Trophoblast cell (in vitro differentiated cells and primary cell): Measurements from ENCODE around the gene IL20RB.

ENCODE experiments used
- DNase-seq, 2 donors: peaks; one replicate each; pipeline ENCODE4 v3.0.0-alpha.2; 2016
- H2AFZ ChIP-seq: 2 replicates; pipeline ENCODE4 v1.6.1; 2013; ENCODE audit warnings: low read length, moderate library complexity, mild to moderate bottlenecking; ENCODE audit not compliant: insufficient read depth, poor library complexity
- H2AK5ac ChIP-seq: 2 replicates; pipeline ENCODE4 v1.6.1; 2013; ENCODE audit warnings: mild to moderate bottlenecking, low read length
- H2BK120ac ChIP-seq: 2 replicates; pipeline ENCODE4 v1.6.1; 2013; ENCODE audit warnings: low read length, mild to moderate bottlenecking, moderate library complexity; ENCODE audit not compliant: insufficient read depth, poor library complexity
- H2BK12ac ChIP-seq: 2 replicates; pipeline ENCODE4 v1.6.1; 2013; ENCODE audit warnings: mild to moderate bottlenecking, low read length, moderate library complexity
- H2BK5ac ChIP-seq: 2 replicates; pipeline ENCODE4 v1.6.1; 2013; ENCODE audit warnings: low read length, low read depth, moderate library complexity, mild to moderate bottlenecking; ENCODE audit not compliant: poor library complexity
- H3K14ac ChIP-seq: 2 replicates; pipeline ENCODE4 v1.6.1; 2013; ENCODE audit warnings: mild to moderate bottlenecking, low read length
- H3K18ac ChIP-seq: 2 replicates; pipeline ENCODE4 v1.6.1; 2013; ENCODE audit warnings: mild to moderate bottlenecking, low read length
- H3K23ac ChIP-seq: 2 replicates; pipeline ENCODE4 v1.6.1; 2013; ENCODE audit warnings: low read length
- H3K27ac ChIP-seq: 2 replicates; pipeline ENCODE4 v1.5.1; 2013; ENCODE audit warnings: low read depth, mild to moderate bottlenecking, inconsistent platforms, low read length, moderate library complexity
- H3K27me3 ChIP-seq: 2 replicates; pipeline ENCODE4 v1.6.1; 2013; ENCODE audit warnings: inconsistent platforms, mild to moderate bottlenecking, low read length, moderate library complexity; ENCODE audit not compliant: insufficient read depth
- H3K36me3 ChIP-seq, 2 experiments: 1 replicate in 1 of 2; 2 replicates in 1 of 2; pipeline ENCODE4 v1.6.1; 2013; ENCODE audit warnings: low read length in 2 of 2, mild to moderate bottlenecking in 2 of 2, moderate library complexity in 1 of 2; ENCODE audit not compliant: insufficient read depth in 2 of 2, control insufficient read depth in 1 of 2
- H3K4ac ChIP-seq: 2 replicates; pipeline ENCODE4 v1.6.1; 2013; ENCODE audit warnings: low read depth, mild to moderate bottlenecking, low read length, moderate library complexity
- H3K4me1 ChIP-seq, 2 experiments: 1 replicate in 1 of 2; 2 replicates in 1 of 2; pipeline ENCODE4 v1.6.1; 2013; ENCODE audit warnings: low read length in 2 of 2, mild to moderate bottlenecking in 2 of 2, moderate library complexity in 1 of 2; ENCODE audit not compliant: insufficient read depth in 2 of 2, control insufficient read depth in 1 of 2
- H3K4me2 ChIP-seq: 2 replicates; pipeline ENCODE4 v1.6.1; 2013; ENCODE audit warnings: inconsistent platforms, mild to moderate bottlenecking, low read length, moderate library complexity
- H3K4me3 ChIP-seq: 2 replicates; pipeline ENCODE4 v1.5.1; 2013; ENCODE audit warnings: mild to moderate bottlenecking, low read depth, low read length, inconsistent platforms
- H3K79me1 ChIP-seq: one replicate; pipeline ENCODE4 v1.6.1; 2013; ENCODE audit warnings: low read length
- H3K79me2 ChIP-seq: 2 replicates; pipeline ENCODE4 v1.6.1; 2013; ENCODE audit warnings: low read length, mild to moderate bottlenecking; ENCODE audit not compliant: control insufficient read depth, insufficient read depth, poor library complexity
- H3K9ac ChIP-seq: 2 replicates; pipeline ENCODE4 v1.6.1; 2013; ENCODE audit warnings: mild to moderate bottlenecking, low read length
- H3K9me3 ChIP-seq: 2 replicates; pipeline ENCODE4 v1.6.1; 2013; ENCODE audit warnings: low read depth, mild to moderate bottlenecking, control low read depth, inconsistent platforms, low read length; ENCODE audit not compliant: insufficient read depth
- H4K12ac ChIP-seq: 2 replicates; pipeline ENCODE4 v1.6.1; 2013; ENCODE audit warnings: low read depth, mild to moderate bottlenecking, low read length, moderate library complexity
- H4K8ac ChIP-seq: 2 replicates; pipeline ENCODE4 v1.6.1; 2013; ENCODE audit warnings: low read depth, mild to moderate bottlenecking, low read length, moderate library complexity
- H4K91ac ChIP-seq: one replicate; pipeline ENCODE4 v1.6.1; 2013; ENCODE audit warnings: low read depth, mild to moderate bottlenecking, low read length, moderate library complexity
- WGBS: extraction: QIAGEN DNeasy Blood & Tissue Kit; methylation state at CpG from one replicate; pipeline ENCODE4 v1.1.7; 2013; ENCODE audit warnings: missing lambda C conversion rate; ENCODE audit not compliant: insufficient read length, insufficient coverage; ENCODE audit errors: extremely low coverage; 5-methylcytosine and 5-hydroxymethylcytosine counted together

IL20RB gene

DNA sequence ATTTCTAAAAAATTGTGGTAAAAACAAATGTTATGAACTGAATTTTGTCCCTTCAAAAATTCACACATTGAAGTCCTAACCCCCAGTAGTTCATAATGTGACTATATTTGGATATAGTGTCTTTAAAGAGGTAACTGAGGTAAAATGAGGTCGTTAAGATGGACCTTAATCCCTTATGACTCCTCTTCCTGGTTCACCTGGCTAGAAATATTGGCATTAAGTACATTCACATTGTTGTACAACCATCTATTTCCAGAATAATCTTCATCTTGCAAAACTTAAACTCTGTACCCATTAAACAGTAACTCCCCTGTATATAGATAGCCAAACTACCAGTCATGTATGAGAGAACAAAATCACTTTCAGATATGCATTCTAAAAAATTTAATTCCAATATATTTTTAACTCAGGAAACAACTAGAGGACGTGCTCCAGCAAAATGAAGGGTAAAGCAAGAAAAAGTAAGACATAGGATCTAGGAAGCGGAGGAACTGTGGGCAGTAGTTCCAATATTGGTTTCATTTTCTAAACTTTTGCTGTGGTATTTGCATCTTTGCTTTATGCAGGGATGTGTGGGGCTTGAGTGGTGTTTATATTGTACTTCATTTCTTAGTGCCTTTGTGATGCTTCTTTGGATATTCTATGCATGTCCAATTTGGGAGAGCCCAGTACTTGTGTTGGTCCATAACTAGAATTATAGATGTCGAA lies 36.7 kb upstream of the IL20RB start:
- Histone ChIP-seq H4K12ac (no peak overlapping the region), H3K18ac (no peak overlapping the region), H3K79me1 (no peaks in the 10 kb centered on the region), H4K91ac (no peak overlapping the region), H3K4ac (no peak overlapping the region), H3K4me3 (no peak overlapping the region), H3K23ac (no peak overlapping the region), H3K79me2 (no peaks in the 10 kb centered on the region), H3K36me3 (no peaks in the 10 kb centered on the region), H2BK12ac (no peak overlapping the region), H3K9ac (no peak overlapping the region), H3K4me2 (no peak overlapping the region), H2BK5ac (no peak overlapping the region), H3K9me3 (no peaks in the 10 kb centered on the region), H4K8ac (no peak overlapping the region), H2BK120ac (no peak overlapping the region), H2AK5ac (no peak overlapping the region), H3K27ac (no peak overlapping the region), H3K14ac (no peak overlapping the region), H2AFZ (no peak overlapping the region), H3K4me1 (no peaks in the 10 kb centered on the region), H3K27me3 (no peaks in the 10 kb centered on the region)
- no peak for DNase-seq
- WGBS: no CpG with 5 or more reads among the region's 4 CpGs

DNA sequence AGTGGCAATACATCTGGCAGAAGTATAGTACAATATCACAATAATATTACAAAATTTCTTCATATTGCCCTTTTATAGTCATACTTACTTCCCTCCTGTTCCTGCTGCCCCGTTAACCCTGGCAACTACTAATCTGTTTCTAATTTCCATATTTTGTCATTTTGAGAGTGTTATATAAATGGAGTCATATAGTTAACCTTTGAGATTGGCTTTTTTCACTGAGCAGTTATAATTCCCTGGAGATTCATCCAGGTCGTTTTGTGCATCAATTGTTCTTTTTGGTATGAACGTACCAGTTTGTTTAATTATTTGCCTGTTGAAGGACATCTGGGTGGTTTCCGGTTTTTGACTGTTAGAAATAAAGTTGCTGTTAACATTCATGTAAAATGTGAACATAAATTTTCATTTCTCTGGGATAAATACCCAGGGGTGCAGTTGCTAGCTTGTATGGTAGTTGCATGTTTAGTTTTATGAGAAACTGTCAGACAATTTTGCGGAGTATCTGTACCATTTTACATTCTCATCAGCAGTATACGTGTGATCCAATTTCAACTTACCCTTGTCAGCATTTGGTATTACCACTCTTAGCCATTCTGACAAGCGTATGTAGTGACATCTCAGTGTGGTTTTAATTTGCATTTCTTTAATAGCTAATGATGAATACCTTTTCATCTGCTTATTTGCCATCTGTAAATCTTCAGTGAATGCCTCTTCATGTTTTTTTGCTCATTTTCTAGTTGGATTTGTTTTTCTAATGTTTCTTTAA lies 32.2 kb upstream of the IL20RB start:
- Histone ChIP-seq H2AFZ (no peak overlapping the region), H3K4me3 (no peak overlapping the region), H3K36me3 (peaks cover 0 to 1% of the 10 kb centered on the region in 2 experiments), H4K8ac (no peak overlapping the region), H4K91ac (no peak overlapping the region), H2BK5ac (no peak overlapping the region), H3K9ac (no peak overlapping the region), H3K27ac (no peak overlapping the region), H2AK5ac (no peak overlapping the region), H2BK12ac (no peak overlapping the region), H3K79me1 (no peaks in the 10 kb centered on the region), H3K4me2 (no peak overlapping the region), H3K18ac (no peak overlapping the region), H3K4ac (no peak overlapping the region), H3K4me1 (no peaks in the 10 kb centered on the region), H3K23ac (no peak overlapping the region), H3K14ac (no peak overlapping the region), H3K27me3 (no peaks in the 10 kb centered on the region), H4K12ac (no peak overlapping the region), H3K79me2 (no peaks in the 10 kb centered on the region), H3K9me3 (no peaks in the 10 kb centered on the region), H2BK120ac (no peak overlapping the region)
- WGBS: no CpG with 5 or more reads among the region's 7 CpGs
- no peak for DNase-seq

DNA sequence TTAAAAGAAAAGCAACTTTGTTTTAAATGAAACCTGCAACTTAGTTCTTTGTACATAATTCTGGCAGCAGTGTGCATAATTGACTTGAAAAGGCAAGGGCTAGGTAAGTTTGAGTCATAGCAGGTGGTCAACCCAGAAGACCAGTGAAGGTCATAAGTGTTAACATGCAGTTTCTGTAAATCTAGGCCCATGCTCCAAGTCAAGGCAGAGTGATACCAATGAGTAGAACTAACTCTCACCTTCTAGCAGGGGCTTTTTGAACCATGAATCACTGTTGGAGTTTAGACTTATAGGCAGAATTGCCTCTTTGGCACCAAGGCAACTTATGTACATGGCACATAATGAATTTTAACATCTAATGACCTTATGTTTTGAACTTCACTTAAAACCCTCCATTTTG lies 29.5 kb upstream of the IL20RB start:
- no peak overlapping the region for H4K12ac ChIP-seq
- no peak overlapping the region for H2AK5ac ChIP-seq
- H2AFZ ChIP-seq: no peak overlapping the region
- no peak overlapping the region for H3K4me3 ChIP-seq
- no peak overlapping the region for H3K23ac ChIP-seq
- no peak for DNase-seq
- H3K4me1 ChIP-seq: no peaks in the 10 kb centered on the region
- no peaks in the 10 kb centered on the region for H3K9me3 ChIP-seq
- H4K91ac ChIP-seq: no peak overlapping the region
- H3K36me3 ChIP-seq: peaks cover 0 to 1% of the 10 kb centered on the region in 2 experiments
- no peak overlapping the region for H4K8ac ChIP-seq
- no peak overlapping the region for H3K27ac ChIP-seq
- no peak overlapping the region for H3K18ac ChIP-seq
- H3K4me2 ChIP-seq: no peak overlapping the region
- H3K79me2 ChIP-seq: no peaks in the 10 kb centered on the region
- no peaks in the 10 kb centered on the region for H3K27me3 ChIP-seq
- no peak overlapping the region for H2BK12ac ChIP-seq
- no peak overlapping the region for H2BK5ac ChIP-seq
- H3K4ac ChIP-seq: no peak overlapping the region
- H2BK120ac ChIP-seq: no peak overlapping the region
- no peak overlapping the region for H3K9ac ChIP-seq
- no peaks in the 10 kb centered on the region for H3K79me1 ChIP-seq
- no peak overlapping the region for H3K14ac ChIP-seq

DNA sequence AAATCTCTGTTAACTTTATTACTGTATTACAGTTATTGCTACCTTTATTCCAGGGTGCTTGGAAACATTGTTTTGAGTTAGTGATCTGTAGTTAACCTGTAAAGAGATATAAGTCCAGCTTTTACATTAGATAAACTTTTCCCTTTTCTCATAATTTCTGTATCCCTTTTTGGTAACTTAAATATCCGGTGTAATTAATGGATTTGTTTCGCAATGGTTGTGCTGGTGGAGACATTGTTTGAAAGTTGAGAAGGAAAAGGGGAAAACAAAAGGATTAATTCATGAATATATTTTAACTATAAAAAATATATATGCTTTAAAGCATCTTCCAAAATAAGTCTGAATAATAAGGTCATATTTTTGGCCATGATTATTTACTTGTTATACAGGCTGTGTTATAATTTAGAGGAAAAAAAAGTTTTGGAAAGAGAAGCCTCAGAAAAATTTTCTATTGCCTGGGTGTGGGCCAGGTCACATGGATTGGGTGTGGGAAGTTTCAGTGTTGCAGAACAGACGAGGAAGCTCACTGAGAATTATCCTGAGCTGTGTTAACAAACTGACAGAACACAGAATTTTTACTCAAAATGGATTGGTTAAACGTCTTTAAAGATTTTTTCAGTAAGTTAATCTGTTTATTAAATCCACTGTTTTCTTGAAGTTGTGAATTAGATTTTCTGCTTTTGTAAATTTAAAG lies 27.7 kb upstream of the IL20RB start:
- WGBS: no CpG with 5 or more reads among the region's 4 CpGs

More for the DNA sequence above, 27.7 kb upstream of the IL20RB start:
- no peak overlapping the region for H2BK120ac ChIP-seq
- no peak overlapping the region for H4K8ac ChIP-seq
- H3K79me1 ChIP-seq: no peaks in the 10 kb centered on the region
- no peak overlapping the region for H3K27ac ChIP-seq
- peaks cover 1 to 4% of the 10 kb centered on the region in 2 experiments for H3K36me3 ChIP-seq
- no peak overlapping the region for H2AFZ ChIP-seq
- peak in 1 of 2 donors; percentile 15 for DNase-seq
- H3K4me3 ChIP-seq: no peak overlapping the region
- H3K23ac ChIP-seq: no peak overlapping the region
- H3K79me2 ChIP-seq: no peaks in the 10 kb centered on the region
- no peak overlapping the region for H3K9ac ChIP-seq
- H4K12ac ChIP-seq: no peak overlapping the region
- H4K91ac ChIP-seq: no peak overlapping the region
- H3K18ac ChIP-seq: no peak overlapping the region
- no peaks in the 10 kb centered on the region for H3K4me1 ChIP-seq
- no peak overlapping the region for H2BK12ac ChIP-seq
- no peak overlapping the region for H3K4ac ChIP-seq
- H3K27me3 ChIP-seq: no peaks in the 10 kb centered on the region
- H3K14ac ChIP-seq: no peak overlapping the region
- H3K4me2 ChIP-seq: no peak overlapping the region
- no peak overlapping the region for H2AK5ac ChIP-seq
- H2BK5ac ChIP-seq: no peak overlapping the region
- no peaks in the 10 kb centered on the region for H3K9me3 ChIP-seq
